Stimulated activated CD8-positive, alpha-beta memory T cell treated with anti-CD3 and anti-CD28 coated beads, Interleukin-15, amount 100 ng/mL, for 48 hours (primary cell): Measurements from ENCODE around the gene DGAT2.

Source experiments
- DNase-seq, 2 donors: peaks; one replicate each; pipeline ENCODE4 v3.0.0-alpha.2; 2020; ENCODE audit warnings: low read depth in 2 of 2

Gene DGAT2

DNA sequence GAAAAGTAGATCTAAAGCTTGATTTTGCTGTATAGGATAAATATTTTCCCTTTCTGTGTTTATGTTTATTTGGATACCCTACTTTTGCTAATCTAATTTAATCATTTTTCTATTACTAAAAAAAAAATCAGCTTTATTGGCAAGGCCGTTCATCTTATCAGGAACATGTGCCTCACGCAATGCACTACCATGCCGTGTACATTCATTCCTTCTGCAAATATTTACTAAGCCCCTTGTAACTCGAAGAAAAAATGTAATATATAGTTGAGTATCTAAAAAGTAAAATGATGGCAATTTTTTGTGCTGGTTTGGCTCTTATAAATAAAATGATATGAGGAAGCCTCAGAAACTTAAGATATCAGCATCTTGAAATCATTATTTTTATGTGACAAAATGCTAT lies 55.4 kb downstream of the DGAT2 start:
- DNase-seq, result no peak

DNA sequence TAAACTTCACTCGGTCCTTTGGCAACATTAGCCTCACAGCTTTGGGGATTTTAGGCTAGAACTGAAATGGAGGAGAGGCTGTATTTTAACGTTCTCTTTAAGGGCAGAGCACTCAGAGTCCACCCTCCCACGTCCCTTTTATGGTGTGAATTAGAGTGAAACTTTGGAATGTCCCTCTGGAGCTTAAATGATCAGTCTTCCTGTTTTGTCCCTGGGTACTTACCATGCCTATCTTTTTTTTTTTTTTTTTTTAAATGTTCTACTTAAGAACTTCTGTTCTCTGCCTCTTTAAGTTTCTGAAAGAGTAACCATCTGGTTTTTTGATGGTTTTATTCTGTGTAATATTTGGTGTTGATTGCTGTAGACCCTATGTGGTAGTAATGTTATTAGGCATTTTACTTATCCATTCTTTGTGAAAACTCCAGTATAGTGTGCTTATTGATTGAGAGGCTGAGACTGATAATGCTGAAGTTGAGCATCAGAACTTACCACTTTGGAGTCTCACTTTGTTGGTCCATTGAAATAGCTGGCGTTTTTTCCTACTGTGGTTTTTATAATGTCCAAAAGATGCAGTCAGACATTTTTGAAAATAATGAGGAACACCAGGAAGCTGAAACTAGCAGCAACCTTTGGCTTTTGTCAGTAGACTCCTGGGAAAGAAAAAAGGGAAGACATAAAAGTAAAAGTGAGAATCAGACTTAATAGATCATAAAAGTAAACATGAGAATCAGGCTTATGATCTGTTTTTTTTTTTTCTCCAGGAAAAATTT lies 58.1 kb downstream of the DGAT2 start:
- no peak for DNase-seq

DNA sequence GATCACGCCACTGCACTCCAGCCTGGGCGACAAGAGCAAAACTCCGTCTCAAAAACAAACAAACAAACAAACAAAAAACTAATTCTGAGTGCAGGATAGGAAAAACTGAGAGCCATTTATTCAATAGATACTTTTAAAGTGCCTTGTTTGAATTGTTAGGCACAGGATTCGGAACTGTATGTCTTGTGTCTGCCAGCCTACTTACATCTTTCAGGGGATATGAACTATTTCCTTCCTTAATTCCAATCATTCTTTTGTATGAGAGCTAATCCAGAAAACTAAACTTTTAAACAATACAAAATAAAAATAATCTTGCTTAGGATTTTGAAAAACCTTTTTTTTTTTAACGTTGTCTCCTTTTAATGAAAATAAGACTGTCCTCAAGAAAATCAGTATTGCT lies 59.0 kb downstream of the DGAT2 start:
- no peak for DNase-seq

DNA sequence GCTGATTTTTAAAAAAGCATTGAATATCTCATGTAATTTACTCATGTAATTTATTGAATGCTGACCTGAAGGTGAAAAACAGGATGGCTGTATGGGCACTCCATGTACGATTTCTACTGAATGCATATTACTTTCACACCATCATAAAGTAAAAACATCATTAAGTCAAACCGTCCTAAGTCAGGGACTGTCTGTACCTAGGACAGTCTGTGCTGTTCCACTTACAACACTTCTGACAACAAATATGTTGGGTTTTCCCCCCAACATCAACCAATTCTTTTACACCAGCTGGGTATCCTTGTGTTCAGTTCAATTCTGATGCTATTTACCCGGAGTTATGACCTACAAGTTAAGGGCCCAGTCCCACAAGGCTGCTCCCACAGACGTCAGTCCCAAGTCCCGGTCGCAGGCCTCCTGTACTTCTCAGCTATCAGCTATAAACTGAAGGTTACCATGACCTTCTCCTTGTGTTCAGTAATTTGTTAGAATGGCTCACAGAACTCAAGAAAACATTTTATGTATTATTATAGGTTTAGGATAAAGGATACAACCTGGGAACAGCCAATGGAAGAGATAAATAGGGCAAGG lies 63.4 kb downstream of the DGAT2 start:
- DNase-seq, result no peak

DNA sequence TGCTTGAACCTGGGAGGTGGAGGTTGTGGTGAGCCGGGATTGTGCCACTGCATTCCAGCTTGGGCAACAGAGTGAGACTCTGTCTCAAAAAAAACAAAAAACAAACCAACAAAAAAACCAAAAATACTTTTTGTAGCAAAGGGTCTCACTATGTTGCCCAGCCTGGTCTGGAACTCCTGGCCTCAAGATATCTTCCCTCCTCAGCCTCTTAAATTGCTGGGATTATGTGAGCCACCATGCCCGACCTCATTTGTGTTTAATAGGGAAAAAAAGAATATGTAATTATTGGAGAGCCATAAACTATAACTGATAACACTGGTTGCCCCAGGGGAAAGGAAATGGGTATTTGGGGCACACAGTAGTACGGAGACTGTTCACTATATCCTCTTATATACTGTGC lies 66.2 kb downstream of the DGAT2 start:
- DNase-seq, result no peak

DNA sequence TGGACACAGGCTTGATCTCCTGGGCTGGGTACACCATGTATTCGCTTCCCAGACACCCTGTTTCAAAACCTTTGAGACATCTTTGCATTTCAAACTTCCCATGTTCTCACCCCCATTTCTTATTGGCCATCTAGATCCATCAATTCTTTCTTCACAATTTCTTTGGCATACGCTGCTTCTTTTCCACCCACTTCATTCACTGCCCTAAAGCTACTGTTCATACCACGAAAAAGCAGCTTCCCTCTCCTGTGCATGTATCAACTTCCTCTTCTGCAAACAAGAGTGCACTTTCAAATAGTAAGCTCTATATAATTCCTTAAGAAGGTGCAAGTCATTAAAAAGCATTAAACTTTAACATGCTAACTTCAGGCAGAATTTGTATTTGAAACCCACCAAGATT lies 67.8 kb downstream of the DGAT2 start:
- no peak for DNase-seq

DNA sequence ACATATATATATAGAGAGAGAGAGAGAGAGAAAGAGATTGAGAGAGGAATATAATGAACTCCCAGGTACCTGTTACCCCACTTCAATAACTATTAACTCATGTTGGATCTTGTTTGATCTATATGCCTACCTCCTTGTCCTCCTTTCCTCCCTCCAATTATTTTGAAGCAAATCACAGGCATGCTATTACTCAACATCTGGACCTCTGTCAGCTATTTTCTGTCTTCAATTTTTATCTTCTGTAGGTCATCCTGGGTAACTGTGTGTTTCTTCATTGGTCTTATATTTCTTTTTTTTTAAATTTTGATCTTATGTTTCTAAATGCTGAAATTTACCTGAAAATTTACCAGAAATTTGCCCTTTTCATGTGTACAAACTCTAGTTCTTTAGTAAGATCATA lies 71.3 kb downstream of the DGAT2 start:
- DNase-seq, result no peak

DNA sequence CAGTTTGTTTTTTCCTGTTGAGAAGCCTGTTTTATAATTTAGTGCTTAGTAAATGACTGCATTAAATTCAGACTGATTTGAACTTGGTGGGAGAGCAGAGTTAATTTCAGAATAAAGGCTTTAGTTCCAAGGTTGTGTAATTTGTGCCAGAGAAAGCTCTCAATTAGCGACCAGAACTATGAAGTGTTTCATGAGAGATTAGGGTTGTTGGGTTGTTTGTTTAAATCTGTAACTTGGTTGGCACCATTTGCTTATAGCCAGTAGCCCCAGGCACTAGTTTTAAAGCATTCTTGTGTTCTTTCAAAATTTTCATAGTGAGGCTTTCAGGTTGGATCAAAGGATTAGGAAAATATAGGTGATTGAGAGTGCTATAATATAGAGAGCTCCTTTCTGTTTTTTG lies 71.9 kb downstream of the DGAT2 start:
- DNase-seq, result no peak

DNA sequence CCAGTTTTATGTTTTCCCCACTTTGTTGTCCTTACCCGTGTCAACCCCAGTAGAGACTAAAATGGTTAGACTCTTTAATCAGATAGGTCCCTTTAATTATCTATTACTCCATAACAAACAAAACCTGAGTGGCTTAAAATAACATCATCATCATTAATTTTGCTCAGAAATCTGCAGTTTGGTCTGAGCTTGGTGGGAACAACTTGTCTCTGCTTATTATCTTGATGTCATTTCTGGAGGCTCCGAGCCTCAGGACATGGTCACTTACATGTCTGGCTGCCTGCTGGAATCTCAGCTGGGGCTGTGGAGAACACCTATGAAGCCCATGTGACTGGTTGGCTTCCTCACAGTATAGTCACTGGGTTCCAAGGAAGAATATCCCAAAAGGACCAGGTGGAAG lies 73.2 kb downstream of the DGAT2 start:
- no peak for DNase-seq

DNA sequence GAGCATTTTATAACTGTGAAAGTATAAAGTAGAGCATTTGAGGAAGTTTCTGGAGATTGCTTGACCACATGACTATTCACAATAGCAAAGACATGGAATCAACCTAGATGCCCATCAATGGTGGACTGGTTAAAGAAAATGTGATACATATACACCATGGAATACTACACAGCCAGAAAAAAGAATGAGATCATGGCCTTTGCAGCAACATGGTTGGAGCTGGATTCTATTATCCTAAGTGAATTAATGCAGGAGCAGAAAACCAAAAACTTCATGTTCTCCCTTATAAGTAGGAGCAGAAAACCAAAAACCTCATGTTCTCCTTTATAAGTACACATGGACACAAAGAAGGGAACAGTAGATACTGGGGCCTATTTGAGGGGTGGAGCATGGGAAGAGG lies 76.7 kb downstream of the DGAT2 start:
- DNase-seq, result no peak

DNA sequence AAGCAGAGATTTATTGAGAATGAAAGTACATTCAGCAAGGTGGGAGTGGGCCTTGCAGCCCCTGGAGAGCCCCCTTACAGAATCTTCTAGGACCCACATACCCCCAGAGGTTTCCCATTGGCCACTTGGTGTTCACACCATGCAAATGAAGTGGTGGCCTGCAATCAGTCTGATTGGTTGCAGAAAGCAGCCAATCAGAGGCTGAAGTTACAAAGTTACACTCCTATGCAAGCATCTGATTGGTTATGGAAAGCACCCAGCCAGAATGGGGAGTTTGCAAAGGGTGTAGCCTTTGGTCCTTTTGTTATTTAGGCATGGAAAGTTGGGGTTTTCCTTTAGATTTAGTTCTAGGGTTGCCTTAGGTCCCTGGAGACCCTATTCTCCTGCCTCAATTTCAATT lies 81.3 kb downstream of the DGAT2 start:
- DNase-seq, result no peak

DNA sequence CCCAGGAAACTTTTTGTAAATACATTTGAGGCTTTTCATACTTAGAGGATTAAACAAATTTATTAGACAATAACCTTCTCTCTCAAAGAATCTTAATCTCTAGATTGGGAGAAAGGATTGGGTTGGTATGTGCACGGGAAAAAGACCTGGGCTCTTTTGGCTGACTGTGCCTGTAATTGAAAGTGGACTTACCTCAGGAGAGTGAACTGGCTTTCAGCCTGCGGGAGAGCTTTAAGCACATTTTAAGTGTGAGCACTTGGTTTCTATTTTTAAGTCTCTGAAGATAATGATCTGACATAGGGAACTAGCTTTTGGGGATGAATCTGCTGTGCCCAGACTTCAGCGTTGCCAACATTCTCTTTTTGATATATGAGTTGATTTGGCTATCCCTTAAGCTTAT lies 82.2 kb downstream of the DGAT2 start:
- DNase-seq, result no peak
